Left hindlimb (tissue), 1 donor: ENCODE measurements around the gene PNMA8A.
"Not testable (repeated sequence)": the region's sequence is repeated elsewhere in the genome, so short reads cannot be mapped to it uniquely, and the experiment has no call there.

ENCODE experiments used
- DNase-seq: peaks from one replicate; pipeline ENCODE4 v3.0.0-alpha.2; 2018

Gene PNMA8A, protein sequence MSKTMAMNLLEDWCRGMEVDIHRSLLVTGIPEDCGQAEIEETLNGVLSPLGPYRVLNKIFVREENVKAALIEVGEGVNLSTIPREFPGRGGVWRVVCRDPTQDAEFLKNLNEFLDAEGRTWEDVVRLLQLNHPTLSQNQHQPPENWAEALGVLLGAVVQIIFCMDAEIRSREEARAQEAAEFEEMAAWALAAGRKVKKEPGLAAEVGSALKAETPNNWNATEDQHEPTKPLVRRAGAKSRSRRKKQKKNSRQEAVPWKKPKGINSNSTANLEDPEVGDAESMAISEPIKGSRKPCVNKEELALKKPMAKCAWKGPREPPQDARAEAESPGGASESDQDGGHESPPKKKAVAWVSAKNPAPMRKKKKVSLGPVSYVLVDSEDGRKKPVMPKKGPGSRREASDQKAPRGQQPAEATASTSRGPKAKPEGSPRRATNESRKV

DNA sequence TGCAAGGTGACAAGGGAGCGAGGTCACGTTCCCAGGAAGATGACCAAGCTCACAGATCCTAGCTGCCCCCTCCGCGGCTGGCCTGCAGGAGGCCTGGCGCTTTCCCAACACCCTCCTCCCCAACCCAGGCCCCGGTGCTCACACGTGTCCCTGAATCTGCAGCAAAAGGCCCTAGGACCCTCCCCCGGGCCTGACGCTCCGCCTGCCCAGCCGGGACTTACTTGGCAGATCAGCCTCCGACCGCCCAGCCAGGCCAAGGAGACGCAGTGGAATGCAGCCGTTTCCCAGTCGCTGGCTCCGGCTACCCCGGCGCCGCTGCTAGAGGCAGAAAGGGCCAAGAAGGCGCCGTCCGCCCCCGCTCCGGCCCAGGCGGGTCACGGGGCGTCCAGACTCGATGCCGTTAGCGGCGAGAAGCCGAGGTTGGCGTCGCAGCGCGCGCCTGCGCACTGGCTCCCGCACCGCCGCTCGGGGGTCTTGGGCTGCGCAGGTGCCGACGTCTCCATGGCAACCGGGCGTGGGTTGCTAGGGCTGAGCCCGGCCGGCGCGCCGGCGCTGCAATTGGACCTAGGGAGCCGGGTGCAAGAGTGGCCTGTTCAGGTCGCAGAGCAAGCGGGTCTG is at the start of gene PNMA8A:
Gene PNMA8A, minus strand, starts transcription at position 448 of the 618 bp plus-strand sequence. CDS start 528 bp downstream, outside the sequence.
- DNase-seq: peak; percentile 92

DNA sequence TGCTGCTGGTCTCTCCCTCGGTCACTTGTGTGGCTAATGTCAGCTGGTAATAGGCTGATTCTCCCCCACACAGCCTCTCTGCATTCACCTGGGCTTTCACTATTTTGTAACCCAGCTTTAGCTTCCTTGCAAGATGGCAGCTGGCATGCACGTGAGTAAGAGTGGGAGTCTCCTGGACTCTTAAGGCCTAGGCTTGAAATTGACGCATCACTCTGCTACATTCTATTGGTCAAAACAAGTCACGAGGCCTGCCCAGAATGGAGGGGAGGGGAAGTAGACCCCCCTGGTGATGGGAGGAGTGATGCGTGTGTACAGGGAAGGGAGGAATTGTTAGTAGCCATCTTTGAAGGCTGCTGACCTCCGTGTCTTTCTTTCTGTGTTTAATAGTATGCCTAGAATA is 49.3 kb upstream of the PNMA8A start:
- no peak for DNase-seq

DNA sequence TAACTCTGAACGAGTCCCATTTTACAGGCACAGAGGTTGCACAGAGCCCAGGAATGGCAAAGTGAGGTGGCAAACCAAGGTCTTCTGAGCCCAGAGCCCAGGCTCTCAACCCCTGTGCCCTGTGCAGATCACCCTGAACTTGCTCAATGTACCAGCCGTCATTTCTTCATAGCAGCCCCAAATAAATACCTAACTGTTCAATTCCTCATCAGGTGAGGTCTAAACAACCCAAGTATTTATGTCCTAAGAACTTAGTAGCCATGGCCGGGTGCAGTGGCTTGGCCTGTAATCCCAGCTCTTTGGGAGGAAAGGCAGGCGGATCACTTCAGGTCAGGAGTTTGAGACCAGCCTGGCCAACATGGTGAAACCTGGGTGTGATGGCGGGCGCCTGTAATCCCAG is 46.1 kb upstream of the PNMA8A start:
- DNase-seq: no peak

DNA sequence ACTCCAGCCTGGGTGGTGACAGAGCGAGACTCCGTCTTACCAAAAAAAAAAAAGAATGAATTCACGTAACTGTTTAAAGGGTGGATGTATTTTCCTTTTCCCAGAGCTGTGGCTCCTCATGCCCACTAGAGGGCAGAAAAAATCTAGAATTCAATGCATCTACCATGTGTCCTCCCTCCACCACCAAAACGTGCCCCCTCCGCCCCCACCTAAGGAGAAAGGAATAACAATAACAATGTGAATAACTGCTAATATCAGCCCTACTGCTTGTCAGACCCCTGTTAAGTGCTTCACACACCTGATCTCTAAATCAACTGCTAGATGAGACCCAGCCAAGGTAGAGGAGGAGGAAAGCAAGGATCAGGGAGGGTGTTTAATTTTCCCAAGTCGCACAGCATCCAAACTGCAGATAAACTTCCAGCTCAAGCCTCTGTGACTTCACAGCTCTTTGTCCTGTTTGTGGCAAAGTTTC is 44.6 kb upstream of the PNMA8A start:
- no peak for DNase-seq

DNA sequence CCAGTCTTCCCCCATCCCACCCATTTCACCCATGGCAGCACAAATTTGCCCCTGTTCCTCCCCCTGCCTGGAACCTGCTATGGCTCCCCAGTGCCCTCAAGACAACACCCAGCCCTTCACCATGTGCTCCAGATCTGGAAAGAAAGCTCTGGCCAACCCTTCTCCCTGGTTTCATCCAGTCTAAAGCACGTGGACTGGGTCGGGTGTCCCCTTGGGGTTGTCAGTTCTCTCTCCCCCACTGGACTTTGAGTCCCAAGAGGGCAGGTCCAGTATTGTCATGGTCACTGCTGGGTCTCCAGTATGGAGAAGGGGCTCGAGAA is 43.9 kb upstream of the PNMA8A start:
- DNase-seq: no peak

DNA sequence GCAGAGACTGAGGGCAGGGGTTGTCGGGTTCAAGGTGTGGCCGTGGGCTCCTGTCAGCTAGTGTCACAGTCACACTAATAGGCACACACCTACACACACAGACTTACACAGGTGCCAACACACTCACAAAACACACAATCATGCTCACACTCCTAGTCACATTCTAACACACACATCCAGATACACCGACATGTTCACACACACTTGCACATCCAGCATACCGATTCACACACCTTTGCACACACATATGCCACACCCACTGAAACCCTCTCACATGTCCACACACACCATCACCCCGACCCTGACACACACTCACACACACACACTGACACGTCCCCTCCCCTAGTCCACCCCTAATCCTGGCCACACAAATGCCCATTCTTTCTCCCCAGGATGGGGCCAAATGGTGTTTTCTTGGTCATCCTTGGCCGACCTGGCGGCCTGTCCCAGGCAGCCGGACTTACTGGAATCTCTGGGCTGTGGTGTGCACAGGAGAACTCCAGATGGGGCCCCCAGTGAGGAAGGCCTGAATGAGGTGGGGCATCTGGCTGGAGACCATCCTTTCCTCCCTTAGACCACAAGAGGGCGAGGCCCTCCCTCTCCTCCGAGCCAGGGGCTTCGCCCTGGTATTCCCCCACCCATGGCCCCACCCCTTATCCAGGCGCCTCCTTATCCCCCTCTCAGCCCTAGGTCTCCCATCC is 43.4 kb upstream of the PNMA8A start:
- DNase-seq: no peak

DNA sequence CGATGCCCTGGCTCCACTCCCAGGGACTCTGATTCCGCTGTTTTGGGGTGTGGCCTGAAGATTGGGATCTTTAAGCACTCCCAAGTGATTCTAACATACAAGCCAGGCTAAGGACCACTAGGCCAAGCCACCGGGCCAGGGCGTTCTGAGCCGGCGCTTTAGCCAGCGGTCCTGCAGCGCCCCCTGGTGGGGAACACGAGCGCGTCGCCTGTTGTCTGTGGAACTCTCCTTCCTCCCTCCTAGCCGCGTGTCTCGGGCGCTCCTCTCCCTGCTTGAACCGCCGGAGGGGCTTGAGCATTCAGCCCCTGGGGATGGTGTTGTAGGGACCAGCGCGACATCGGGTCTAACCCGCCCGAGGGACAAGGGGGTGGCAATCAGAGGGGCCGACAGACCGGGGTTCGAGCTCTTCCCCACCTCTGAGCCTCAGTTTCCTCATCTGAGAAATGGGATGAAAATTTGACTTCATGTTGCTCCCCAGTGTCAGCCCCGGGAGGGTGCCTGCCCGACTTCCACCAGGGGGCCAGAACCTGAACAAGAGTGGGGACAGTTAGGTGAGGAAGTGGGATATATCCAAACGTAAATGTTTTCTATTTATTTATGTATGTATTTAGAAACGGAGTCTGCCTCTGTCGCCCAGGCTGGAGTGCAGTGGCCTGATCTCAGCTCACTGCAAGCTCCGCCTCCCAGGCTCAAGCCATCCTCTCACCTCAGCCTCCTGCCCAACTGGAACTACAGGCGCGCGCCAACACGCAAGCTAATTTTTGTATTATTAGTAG is 42.3 kb upstream of the PNMA8A start:
- DNase-seq: peak; percentile 82

DNA sequence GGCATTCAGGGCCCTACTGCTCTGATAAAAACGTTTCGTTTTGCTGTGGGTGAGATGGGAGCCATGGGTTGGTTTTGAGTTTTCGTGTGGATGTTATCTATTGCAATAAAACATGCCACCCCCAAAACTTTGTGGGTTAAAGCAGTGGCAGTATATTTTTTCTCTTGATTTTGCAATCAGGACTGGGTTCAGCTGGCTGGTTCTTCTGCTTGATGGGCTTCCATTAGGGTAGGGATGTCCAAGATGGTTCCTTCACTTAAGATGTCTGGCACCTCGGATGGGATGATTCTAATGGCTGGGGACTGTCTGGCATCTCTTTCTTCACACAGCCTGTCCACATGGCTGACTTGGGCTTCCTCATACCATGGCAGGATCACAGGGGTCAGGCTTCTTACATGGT is 39.9 kb upstream of the PNMA8A start:
- no peak for DNase-seq

DNA sequence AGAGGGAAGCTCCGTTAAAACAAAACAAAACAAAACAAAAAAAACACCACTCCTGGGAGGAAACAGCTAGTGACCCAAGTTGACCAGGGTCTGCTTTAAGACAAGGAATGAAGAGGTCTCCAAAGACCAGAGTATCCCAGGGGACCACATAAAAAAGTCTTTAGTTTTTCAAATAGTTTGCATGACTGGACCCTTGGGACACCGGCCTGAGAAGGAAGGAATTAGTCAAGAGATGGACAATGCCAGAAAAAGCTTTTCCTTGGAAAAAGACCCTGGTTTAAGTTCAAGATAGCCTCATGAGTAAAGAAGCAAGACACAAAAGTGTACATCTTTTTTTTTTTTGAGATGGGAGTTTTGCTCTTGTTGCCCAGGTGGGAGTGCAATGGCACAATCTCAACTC is 36.8 kb upstream of the PNMA8A start:
- DNase-seq: no peak

DNA sequence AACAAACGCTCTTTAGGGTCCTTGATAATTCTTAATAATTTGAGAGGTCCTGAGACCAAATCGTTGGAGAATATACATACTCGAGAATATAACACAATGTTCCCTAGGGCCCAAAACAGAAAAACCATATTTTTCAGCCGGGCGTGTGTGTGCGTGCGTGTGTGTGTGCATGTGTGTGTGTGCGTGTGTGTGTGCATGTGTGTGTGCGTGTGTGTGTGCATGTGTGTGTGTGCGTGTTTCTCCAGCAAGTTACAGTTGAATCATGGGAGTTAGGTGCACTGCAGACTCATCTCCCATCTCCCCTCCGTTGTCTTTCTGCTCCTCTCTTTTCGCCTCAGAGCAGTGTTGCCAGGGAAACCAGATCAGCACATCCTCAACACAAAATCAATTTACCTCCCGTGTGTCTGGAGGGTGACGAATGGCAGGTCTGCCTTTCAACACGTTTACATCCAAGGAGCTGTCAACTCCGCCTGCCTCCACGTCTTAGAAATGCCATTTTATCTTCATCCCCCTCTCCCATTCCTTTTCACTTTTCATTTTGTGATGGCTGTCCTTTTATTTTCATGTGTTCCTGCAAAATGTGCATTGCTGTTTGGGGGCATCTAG is 32.6 kb upstream of the PNMA8A start:
- DNase-seq: no peak

DNA sequence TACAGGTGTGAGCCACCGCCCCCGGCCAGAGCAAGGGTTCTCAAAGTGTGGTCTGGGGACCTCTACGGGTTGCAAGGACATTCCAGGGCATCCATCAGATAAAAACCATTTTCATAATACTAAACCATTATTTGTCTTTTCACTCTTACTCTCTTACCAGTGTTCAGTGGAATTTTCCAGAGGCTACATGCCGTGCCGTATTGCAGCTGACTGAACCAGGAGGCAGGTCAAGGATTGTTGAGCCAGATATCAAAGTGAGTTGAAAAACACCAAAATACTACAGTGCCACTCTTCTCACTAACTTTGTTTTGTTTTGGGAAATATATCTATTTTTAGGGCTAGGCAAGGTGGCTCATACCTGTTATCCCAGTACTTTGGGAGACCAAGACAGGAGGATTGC is 31.5 kb upstream of the PNMA8A start:
- DNase-seq: no peak

DNA sequence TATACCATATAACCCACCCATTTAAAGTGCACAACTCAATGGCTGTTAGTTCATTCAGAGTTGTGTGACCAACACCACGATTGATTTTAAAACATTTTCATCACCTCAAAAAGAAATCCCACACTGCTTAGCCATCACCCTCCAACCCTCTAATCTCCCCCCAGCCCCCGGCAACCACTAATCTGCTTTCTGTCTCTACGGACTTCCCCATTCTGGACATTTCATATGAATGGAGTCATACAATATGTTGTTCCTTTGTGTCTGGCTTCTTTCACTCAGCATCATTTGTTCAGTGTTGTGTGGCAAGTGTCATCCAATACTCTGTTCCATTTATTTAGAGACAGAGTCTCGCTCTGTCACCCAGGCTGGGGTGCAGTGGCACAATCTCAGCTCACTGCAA is 28.3 kb upstream of the PNMA8A start:
- no peak for DNase-seq

DNA sequence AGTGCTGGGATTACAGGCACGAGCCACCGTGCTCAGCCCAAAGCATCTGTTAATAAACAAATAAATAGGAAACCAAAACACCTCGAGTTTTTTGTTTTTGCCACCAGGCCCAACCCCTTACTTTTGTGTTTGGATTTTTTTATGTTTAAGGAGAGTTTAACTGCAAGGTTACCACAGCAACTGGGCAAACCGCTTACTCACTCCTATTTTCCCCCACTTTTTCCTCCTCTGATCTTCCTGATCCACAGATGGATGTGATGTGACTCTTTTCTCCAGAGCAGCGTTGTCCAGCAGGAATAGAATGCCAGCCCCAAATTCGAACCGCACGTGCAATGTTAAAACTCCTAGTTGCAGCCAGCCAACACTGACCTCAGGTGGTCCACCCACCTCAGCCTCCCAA is 26.4 kb upstream of the PNMA8A start:
- DNase-seq: no peak

DNA sequence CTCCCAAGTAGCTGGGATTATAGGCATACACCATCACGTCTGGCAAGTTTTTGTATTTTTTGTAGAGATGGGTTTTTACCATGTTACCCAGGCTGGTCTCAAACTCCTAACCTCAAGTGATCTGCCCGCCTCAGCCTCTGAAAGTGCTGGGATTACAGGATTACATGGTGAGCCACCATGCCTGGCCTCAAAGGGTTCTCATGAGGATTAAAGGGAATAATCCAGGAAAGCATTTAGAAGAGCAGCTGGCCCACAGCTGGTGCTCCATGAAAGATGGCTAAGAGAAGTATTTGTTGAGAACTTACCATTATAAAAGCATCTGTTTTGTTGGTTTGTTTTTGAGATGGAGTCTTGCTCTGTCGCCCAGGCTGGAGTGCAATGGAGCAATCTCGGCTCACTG is 25.5 kb upstream of the PNMA8A start:
- DNase-seq: not testable (repeated sequence)

DNA sequence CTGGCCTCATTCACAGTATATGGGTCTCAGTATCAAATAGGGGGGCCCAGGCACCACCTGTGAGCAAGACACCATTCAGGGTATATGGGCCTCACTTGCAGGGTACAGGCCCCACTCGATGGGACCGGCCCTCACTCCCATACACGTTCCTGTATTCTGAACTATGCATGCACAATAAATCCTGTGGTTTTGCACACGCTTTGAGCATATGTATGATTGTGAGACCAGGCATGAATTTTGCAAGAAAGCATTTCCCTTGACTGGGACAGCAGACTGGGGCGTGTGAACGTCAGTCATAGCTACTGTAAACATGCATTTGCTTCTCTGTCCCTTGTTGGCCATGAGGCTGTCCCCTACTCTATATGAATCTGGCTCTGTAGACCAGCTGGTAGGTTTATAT is 24.9 kb upstream of the PNMA8A start:
- DNase-seq: no peak

DNA sequence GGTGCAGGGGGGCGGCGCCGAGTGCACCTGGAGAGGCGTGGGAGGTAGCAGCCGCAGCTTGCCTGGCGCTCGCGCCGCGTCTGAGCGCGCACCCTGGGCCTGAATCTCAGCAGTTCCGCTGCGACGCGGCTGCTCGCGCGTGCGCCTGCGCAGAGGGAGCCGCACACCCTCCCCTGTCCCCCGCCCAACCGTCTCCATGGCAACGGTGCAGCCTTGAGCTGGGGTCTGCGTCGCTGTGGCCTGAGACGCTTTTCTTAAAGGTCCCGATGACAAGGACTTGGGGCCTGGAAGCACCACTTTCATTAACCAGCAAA is 24.4 kb upstream of the PNMA8A start, which contains the start of gene PNMA8B:
Gene PNMA8B, minus strand, starts transcription at position 82 of the 314 bp plus-strand sequence. CDS start 402 bp downstream, outside the sequence.
- peak; percentile 90 for DNase-seq

DNA sequence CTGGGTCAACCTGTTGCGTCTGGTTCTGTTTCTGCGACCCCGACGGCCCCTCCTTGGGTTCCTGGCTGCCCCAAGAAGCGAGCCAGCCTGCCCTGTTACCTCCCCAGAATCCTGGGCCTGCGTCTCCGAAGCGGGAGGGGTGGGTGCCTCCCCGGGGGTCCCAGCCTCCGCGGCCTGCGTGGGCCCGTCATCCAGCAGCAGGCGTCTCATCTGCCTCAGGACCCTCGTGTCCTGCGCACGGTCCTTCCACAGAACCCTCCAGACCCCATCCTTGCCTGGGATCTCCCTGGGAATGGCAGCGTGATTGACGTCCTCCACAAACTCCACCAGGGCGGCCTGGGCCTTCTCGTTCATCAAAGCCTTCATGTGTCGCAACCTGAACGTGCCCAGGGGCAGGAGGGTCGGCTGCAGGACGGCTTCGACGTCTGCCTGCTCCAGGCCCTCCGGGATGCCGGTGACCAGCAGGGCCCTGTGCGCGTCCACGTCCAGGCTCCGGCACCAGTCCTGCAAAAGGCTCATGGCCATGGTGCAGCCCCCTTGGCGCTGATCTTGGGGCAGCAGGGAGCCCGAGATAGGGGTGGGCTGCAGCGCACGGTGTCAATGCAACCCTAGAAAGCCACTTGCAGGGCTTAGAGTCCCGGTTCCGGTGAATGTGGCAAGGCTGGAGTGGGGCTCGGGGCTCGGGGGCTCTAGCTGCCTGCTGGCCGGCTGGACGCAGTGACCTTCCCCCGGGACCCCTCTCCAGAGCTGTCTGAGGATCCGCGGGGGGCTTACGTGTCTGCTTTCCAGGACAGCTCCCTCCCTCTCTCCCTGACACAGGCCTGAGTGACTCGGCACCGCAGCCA is 23.8 kb upstream of the PNMA8A start:
- DNase-seq: no peak

DNA sequence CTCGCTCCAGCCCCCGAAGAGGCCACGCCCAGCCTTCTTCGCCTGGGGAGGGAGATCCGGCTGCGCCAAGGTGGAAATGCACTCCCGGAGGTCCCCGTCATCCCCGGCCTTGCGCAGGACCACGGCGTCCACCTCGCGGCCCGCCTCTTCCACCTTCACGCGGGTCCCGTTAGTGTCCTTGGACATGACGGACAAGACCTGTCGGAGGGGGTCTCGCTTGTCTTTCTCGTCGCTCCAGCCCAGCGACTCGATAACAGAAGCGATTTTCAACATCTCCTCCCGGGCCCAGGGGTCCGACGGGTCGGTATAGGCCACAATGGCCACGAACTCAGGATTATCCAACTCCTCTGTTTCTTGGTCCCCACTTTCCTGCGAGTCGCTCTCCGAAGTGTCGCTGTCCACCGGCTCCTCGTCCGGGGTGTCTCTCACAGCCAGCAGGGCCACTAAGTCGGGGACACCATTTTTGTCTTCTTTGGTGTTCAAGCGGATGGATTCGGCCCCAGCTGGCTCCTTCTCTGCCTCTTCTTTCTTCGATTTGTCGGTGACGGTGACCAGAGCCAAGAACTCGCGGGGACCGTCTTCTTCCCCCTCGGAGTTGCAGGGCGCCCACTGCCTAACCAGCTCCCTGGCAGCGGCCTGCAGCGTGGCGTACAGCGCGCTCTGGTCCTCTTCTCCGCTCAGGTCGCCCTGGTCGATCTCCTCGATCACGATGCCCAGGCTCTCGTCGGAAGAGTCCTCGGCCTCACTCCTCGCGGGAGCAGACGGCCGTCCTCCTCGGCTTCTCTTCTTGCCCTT is 23.0 kb upstream of the PNMA8A start:
- DNase-seq: no peak

DNA sequence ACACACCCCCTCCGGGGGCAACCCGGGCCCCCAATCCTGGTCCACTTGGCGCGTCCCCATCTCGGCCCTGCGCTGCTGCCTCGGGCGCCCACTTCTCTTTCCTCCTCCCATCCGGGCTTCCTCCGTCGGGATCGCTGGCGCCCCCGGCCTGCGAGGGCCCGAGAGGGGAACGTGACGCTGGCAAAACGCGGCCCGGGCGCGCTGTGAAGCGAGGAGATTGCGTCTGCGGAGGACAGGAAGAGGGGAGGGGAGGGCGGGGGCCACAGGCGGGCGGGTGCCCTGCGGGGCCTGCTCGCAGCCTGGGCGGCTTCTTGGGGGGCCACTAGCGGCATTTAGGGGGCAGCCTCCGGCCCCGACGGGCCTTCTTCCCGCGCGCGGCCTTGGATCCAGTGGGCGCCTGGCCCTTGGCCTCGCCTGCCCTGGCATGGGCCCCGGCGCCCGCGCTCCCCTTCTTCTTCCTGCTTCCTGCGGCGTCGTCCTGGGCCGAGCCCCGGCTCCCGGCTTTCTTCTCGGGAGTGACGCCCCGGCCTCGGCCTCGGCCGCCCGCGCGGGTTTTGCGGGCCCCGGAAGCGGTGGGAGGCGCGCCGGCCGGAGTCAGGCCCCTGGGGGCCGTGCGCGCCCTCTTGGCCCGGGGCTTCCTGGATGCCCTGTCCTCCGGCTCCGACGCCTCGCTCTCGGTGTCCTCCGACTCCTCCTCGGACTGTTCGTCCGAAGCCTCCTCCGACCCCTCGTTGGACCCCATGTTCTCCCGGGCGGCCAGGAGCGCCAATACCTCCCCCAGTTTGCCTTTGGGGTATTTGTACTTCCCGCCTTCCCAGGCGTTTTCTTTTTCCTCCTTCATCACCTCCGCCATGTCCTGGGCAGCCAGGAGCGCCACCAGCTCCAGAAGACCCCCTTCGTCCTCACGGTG is 22.1 kb upstream of the PNMA8A start:
- DNase-seq: no peak

DNA sequence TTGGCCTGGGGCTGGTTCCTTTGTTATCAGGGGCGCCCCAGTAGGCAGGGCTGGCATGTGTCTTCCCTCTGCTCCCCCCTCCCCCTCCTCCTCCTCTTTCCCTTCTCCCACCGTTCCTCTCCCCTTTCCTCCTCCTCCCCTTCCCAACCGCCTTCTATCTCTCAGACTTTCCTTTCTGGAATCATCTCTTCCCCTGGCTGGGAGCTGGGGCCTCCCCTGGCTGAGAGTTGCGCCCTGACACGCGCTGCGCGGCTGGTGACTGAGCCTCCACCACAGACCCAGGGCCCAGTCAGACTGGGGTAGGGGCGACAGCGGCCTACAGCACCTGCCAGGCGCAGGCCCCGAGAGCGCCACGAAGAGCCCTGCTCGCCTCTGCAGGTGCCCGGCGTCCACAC is 21.5 kb upstream of the PNMA8A start:
- DNase-seq: no peak
